Nucleus accumbens (tissue), 56 donors: Measurements from ENCODE around the gene CYSRT1.

ENCODE experiments used
- DNase-seq, 56 donors: peaks; one replicate each; lab custom pipeline; 2025; lab: John Stamatoyannopoulos, UW

CYSRT1 gene

GRCh38 chr9:137205126-137206069, 19.6 kb upstream of the CYSRT1 start, which contains the start of the genes NDOR1 and TMEM203:
TSS of gene NDOR1 (plus strand) at chr9:137205700. CDS start at chr9:137205778, 78 bp downstream.
TSS of gene TMEM203 (minus strand) at chr9:137205648. CDS start at chr9:137205414, 234 bp downstream.
- peak; percentile 23 to 97 (median 86) for DNase-seq

- no peak for DNase-seq
Observed at GRCh38 chr9:137206602-137207001, 18.4 kb upstream of the CYSRT1 start.

GRCh38 chr9:137211532-137211931, 13.4 kb upstream of the CYSRT1 start:
- no peak for DNase-seq

GRCh38 chr9:137212520-137212919, 12.5 kb upstream of the CYSRT1 start:
- no peak for DNase-seq

GRCh38 chr9:137213160-137214060, 11.6 kb upstream of the CYSRT1 start:
- peak in 7 of 56 donors; percentile 10 to 52 (median 29) for DNase-seq

- no peak for DNase-seq
Observed at GRCh38 chr9:137214620-137215019, 10.4 kb upstream of the CYSRT1 start.

- DNase-seq: no peak
Observed at GRCh38 chr9:137215196-137215986, 9.6 kb upstream of the CYSRT1 start.

- no peak for DNase-seq
Observed at GRCh38 chr9:137216188-137216965, 8.6 kb upstream of the CYSRT1 start.

GRCh38 chr9:137217276-137218211, 7.4 kb upstream of the CYSRT1 start:
- DNase-seq: no peak

- DNase-seq: no peak
Observed at GRCh38 chr9:137218212-137218753, 6.7 kb upstream of the CYSRT1 start.

GRCh38 chr9:137218754-137219271, 6.2 kb upstream of the CYSRT1 start:
- DNase-seq: no peak

- DNase-seq: no peak
Observed at GRCh38 chr9:137219757-137220316, 5.1 kb upstream of the CYSRT1 start.

GRCh38 chr9:137220317-137221094, 4.5 kb upstream of the CYSRT1 start:
- no peak for DNase-seq

- no peak for DNase-seq
Observed at GRCh38 chr9:137221095-137221505, 3.9 kb upstream of the CYSRT1 start.

GRCh38 chr9:137221506-137222111, 3.4 kb upstream of the CYSRT1 start:
- DNase-seq: peak in 1 of 56 donors; percentile 29
